ENCODE data around the gene SYT13. TPM values are rescaled to one million over a fixed set of nuclear protein-coding genes. Genes with fewer than 3 reads are reported as not detected.
"Not testable (repeated sequence)": the region's sequence is repeated elsewhere in the genome, so short reads cannot be mapped to it uniquely, and the experiment has no call there.

The SYT13 gene
- total and polyA plus RNA-seq, 12 donors = 0.51 to 7.7 (median 2.3) TPM

GRCh38 chr11:45296075-45296474, 9.9 kb upstream of the SYT13 start:
- intact Hi-C loops (cut with DNase I) = loop anchor here in 6 of 10 donors (10.0 kb wide), 2 partner anchors 361 to 371 kb away; no protein-coding TSS in a partner anchor
- H3K4me3 ChIP-seq = no peak overlapping the region
- no peak overlapping the region for H3K27ac ChIP-seq
- 78 to 81% methylated on average over 3 of the region's 3 CpGs for WGBS, 2 donors
- ATAC-seq (no peak), DNase-seq (no peak)
- H3K27me3 ChIP-seq = peaks cover 0 to 26% (median 7%) of the 10 kb centered on the region in 7 donors
- TF ChIP-seq CTCF (IDR thresholded peaks at IDR 0.05) = no peak
- no peaks in the 10 kb centered on the region for H3K36me3 ChIP-seq
- no peaks in the 10 kb centered on the region for H3K4me1 ChIP-seq
- no peaks in the 10 kb centered on the region for H3K9me3 ChIP-seq

GRCh38 chr11:45294499-45294898, 8.4 kb upstream of the SYT13 start:
- 76 to 83% methylated on average over 4 of the region's 4 CpGs for WGBS, 2 donors
- Histone ChIP-seq H3K4me1 (no peaks in the 10 kb centered on the region), H3K9me3 (no peaks in the 10 kb centered on the region), H3K27ac (no peak overlapping the region), H3K4me3 (no peak overlapping the region), H3K36me3 (no peaks in the 10 kb centered on the region), H3K27me3 (peaks cover 0 to 40% (median 22%) of the 10 kb centered on the region in 7 donors)
- intact Hi-C loops (cut with DNase I) = loop anchor here in 6 of 10 donors (2.0 to 10.0 kb wide), 6 partner anchors 38 to 370 kb away; no protein-coding TSS in a partner anchor
- ATAC-seq (peak in 1 of 8 donors; percentile 57), DNase-seq (no peak)
- TF ChIP-seq CTCF (IDR thresholded peaks at IDR 0.05) = no peak

DNA sequence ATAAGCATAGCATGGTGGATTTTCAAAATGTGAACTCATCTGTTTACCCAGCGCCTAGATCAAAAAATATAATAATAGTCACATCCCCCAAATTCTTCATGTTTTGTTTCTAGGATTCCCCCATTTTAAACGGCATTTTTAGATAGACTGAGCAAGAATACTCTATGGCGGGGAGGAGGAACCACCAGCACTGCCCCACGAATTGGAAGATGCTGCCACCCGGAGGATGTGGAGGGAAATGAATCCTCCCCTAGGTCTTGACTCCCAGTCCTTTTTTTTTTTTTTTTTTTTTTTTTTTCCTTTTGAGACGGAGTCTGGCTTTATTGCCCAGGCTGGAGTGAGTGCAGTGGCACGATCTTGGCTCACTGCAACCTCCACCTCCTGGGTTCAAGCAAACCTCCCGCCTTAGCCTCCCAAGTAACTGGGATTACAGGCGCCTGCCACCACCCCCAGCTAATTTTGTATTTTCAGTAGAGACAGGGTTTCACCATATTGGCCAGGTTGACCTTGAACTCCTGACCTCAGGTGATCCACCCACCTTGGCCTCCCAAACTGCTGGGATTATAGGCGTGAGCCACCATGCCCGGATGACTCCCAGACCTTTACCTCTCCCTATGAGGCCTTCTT, 7.5 kb upstream of the SYT13 start:
- H3K27me3 ChIP-seq = peaks cover 0 to 43% (median 30%) of the 10 kb centered on the region in 7 donors
- H3K4me3 ChIP-seq, H3K36me3 ChIP-seq, H3K27ac ChIP-seq, H3K4me1 ChIP-seq, H3K9me3 ChIP-seq: not testable (repeated sequence)
- WGBS, 2 donors = 31 to 33% methylated on average over 10 to 11 of the region's 11 CpGs
- peak; percentile 76 to 91 (median 86) for ATAC-seq
- DNase-seq = peak; percentile 67 to 82
- intact Hi-C loops (cut with DNase I) = loop anchor here in 9 of 10 donors (1.0 to 10.0 kb wide), 9 partner anchors 39 to 369 kb away; no protein-coding TSS in a partner anchor
- TF ChIP-seq CTCF (IDR thresholded peaks at IDR 0.05) = peak; percentile 36 to 72 (median 59)

GRCh38 chr11:45290586-45290985, 4.4 kb upstream of the SYT13 start:
- no peak for ATAC-seq

More at GRCh38 chr11:45290586-45290985, 4.4 kb upstream of the SYT13 start:
- intact Hi-C loops (cut with DNase I) = loop anchor here in 7 of 10 donors (2.0 to 10.0 kb wide), 6 partner anchors 42 to 366 kb away; no protein-coding TSS in a partner anchor
- Histone ChIP-seq H3K27me3 (peaks cover 4 to 71% (median 61%) of the 10 kb centered on the region in 7 donors), H3K36me3 (no peaks in the 10 kb centered on the region), H3K9me3 (peaks cover 0 to 9% (median 0%) of the 10 kb centered on the region in 11 donors), H3K4me1 (peaks cover 0 to 7% (median 5%) of the 10 kb centered on the region in 9 donors), H3K4me3 (no peak overlapping the region), H3K27ac (no peak overlapping the region)
- no peak for DNase-seq
- 94 to 100% methylated on average over 1 of the region's 1 CpG for WGBS, 2 donors
- no peak for TF ChIP-seq CTCF (IDR thresholded peaks at IDR 0.05)
